Neutrophil (primary cell): ENCODE data around the gene ZC3H8.
A peak's percentile ranks its signal among the peaks of the same experiment; 100 is the strongest.

Source experiments
- H3K27ac ChIP-seq: fragments of 200-600 bp; sonication (generic); 2 replicates; pipeline ENCODE4 v1.5.1; 2016; ENCODE audit warnings: mild to moderate bottlenecking, moderate library complexity
- H3K27me3 ChIP-seq: fragments of 200-600 bp; sonication (generic); 2 replicates; pipeline ENCODE4 v1.6.0; 2016; ENCODE audit warnings: mild to moderate bottlenecking
- H3K36me3 ChIP-seq: fragments of 200-600 bp; sonication (generic); 2 replicates; pipeline ENCODE4 v1.5.1; 2017
- H3K4me1 ChIP-seq, 2 experiments: fragments of 200-600 bp in 1 of 2; sonication (generic) in 1 of 2; 1 replicate in 1 of 2; 2 replicates in 1 of 2; pipeline versions ENCODE4 v1.5.1 to v1.6.1; 2013 to 2016; ENCODE audit warnings: low read depth in 1 of 2, low read length in 1 of 2, mild to moderate bottlenecking in 1 of 2, moderate library complexity in 1 of 2; ENCODE audit not compliant: control insufficient read depth in 1 of 2, insufficient read depth in 1 of 2
- H3K4me3 ChIP-seq, 2 experiments: fragments of 200-600 bp in 1 of 2; sonication (generic) in 1 of 2; 1 replicate in 1 of 2; 2 replicates in 1 of 2; pipeline ENCODE4 v1.5.1; 2013 to 2016; ENCODE audit warnings: low read depth in 1 of 2, low read length in 1 of 2, mild to moderate bottlenecking in 1 of 2, moderate library complexity in 1 of 2
- H3K9me3 ChIP-seq: fragments of 200-600 bp; sonication (generic); 2 replicates; pipeline ENCODE4 v1.5.1; 2016
- CTCF ChIP-seq: fragments of 200-600 bp; sonication (generic); IDR thresholded peaks from 2 replicates; pipeline ENCODE4 v1.5.1; 2016; ENCODE audit warnings: antibody characterized with exemption

ZC3H8 gene

GRCh38 chr2:112254466-112255240 is at the start of gene ZC3H8:
Gene ZC3H8 (minus strand): TSS chr2:112255042. CDS start chr2:112254981, 61 bp downstream.
- Histone ChIP-seq H3K9me3 (no peaks in the 10 kb centered on the region), H3K27ac (peak within 1 kb of the TSS; percentile 83), H3K4me3 (peak within 1 kb of the TSS; percentile 83 to 87), H3K27me3 (no peaks in the 10 kb centered on the region), H3K36me3 (no peaks in the 10 kb centered on the region), H3K4me1 (peaks cover 55 to 60% of the 10 kb centered on the region in 2 experiments)
- TF ChIP-seq CTCF = peak; percentile 19

GRCh38 chr2:112304298-112304941 is 49.6 kb upstream of the ZC3H8 start:
- H3K27ac ChIP-seq = no peak overlapping the region
- peaks cover 28% of the 10 kb centered on the region for H3K36me3 ChIP-seq
- no peak overlapping the region for H3K4me3 ChIP-seq
- TF ChIP-seq CTCF = no peak
- no peaks in the 10 kb centered on the region for H3K9me3 ChIP-seq
- no peaks in the 10 kb centered on the region for H3K27me3 ChIP-seq
- H3K4me1 ChIP-seq = no peaks in the 10 kb centered on the region

GRCh38 chr2:112301973-112302372 is 47.1 kb upstream of the ZC3H8 start:
- no peak for TF ChIP-seq CTCF
- H3K36me3 ChIP-seq = peaks cover 22% of the 10 kb centered on the region
- no peaks in the 10 kb centered on the region for H3K27me3 ChIP-seq
- no peaks in the 10 kb centered on the region for H3K9me3 ChIP-seq
- H3K27ac ChIP-seq = no peak overlapping the region
- no peaks in the 10 kb centered on the region for H3K4me1 ChIP-seq
- no peak overlapping the region for H3K4me3 ChIP-seq

- peaks cover 17% of the 10 kb centered on the region for H3K36me3 ChIP-seq
- TF ChIP-seq CTCF = no peak
- H3K4me3 ChIP-seq = no peak overlapping the region
- H3K9me3 ChIP-seq = no peaks in the 10 kb centered on the region
- no peak overlapping the region for H3K27ac ChIP-seq
- H3K4me1 ChIP-seq = no peaks in the 10 kb centered on the region
- no peaks in the 10 kb centered on the region for H3K27me3 ChIP-seq
Observed at GRCh38 chr2:112301171-112301584, 46.3 kb upstream of the ZC3H8 start.

- Histone ChIP-seq H3K4me1 (no peaks in the 10 kb centered on the region), H3K4me3 (no peak overlapping the region), H3K9me3 (no peaks in the 10 kb centered on the region), H3K36me3 (peaks cover 3% of the 10 kb centered on the region), H3K27ac (no peak overlapping the region), H3K27me3 (no peaks in the 10 kb centered on the region)
- no peak for TF ChIP-seq CTCF
Observed at GRCh38 chr2:112296407-112296806, 41.6 kb upstream of the ZC3H8 start.
